ENCODE data around the gene PTPRR. TPM values are rescaled to one million over a fixed set of nuclear protein-coding genes. Genes with fewer than 3 reads are reported as not detected.

Gene PTPRR
- total RNA-seq, 1 donor from 2014 or later, result 0.45 TPM

GRCh38 chr12:70605976-70606375 lies 314.6 kb downstream of the PTPRR start:
- peak; percentile 51 for DNase-seq (ENCODE audit: low read depth)

- no peak for DNase-seq (ENCODE audit: low read depth)
Observed at GRCh38 chr12:70604662-70605061, 315.9 kb downstream of the PTPRR start.

- peak; percentile 83 for DNase-seq (ENCODE audit: low read depth)
Observed at GRCh38 chr12:70603044-70603443, 317.5 kb downstream of the PTPRR start.

GRCh38 chr12:70598467-70599193 lies 321.9 kb downstream of the PTPRR start:
- DNase-seq (ENCODE audit: low read depth), result no peak

- peak; percentile 58 for DNase-seq (ENCODE audit: low read depth)
Observed at GRCh38 chr12:70592664-70593063, 327.9 kb downstream of the PTPRR start.

- no peak for DNase-seq (ENCODE audit: low read depth)
Observed at GRCh38 chr12:70590549-70591226, 329.9 kb downstream of the PTPRR start.

- DNase-seq (ENCODE audit: low read depth), result peak; percentile 63
Observed at GRCh38 chr12:70590051-70590450, 330.5 kb downstream of the PTPRR start.

Other genes starting within 250 kb of the PTPRR start
- 1.7 and 2.2 TPM in 2 replicates for gene TSPAN8, start 237.3 kb upstream of the PTPRR start, total RNA-seq